ENCODE data around the gene PSD2. TPM values are rescaled to one million over a fixed set of nuclear protein-coding genes. Genes with fewer than 3 reads are reported as not detected.

The PSD2 gene
- not detected for total RNA-seq

GRCh38 chr5:139795074-139796001 is at the start of gene PSD2:
Gene PSD2 (plus strand): TSS chr5:139795808. CDS start chr5:139809441, 13,633 bp downstream.
- ChIA-PET POLR2A (no interaction called here), CTCF (interaction anchor here (1.7 to 5.5 kb wide), 3 partner anchors 8 to 174 kb away, joined by 4 to 36 read pairs (median 17); no protein-coding TSS in a partner anchor)
- intact Hi-C loops (cut with micrococcal nuclease), result no loop called here
- Mint-ChIP-seq H3K9me3 (no peaks in the 10 kb centered on the region), H3K27me3 (peaks cover 40% of the 10 kb centered on the region), H3K4me3 (no peak within 1 kb of the TSS), H3K4me1 (ENCODE audit: low read depth) (no peaks in the 10 kb centered on the region), H3K36me3 (no peaks in the 10 kb centered on the region), H3K27ac (no peak within 1 kb of the TSS)
- DNase-seq, result peak; percentile 36

GRCh38 chr5:139746691-139747582 is 48.7 kb upstream of the PSD2 start:
- CTCF ChIA-PET, result interaction anchor here (0.8 to 11.8 kb wide), 3 partner anchors 21 to 221 kb away, joined by 3 to 106 read pairs (median 3); no protein-coding TSS in a partner anchor
- DNase-seq, result peak; percentile 83
- no peaks in the 10 kb centered on the region for H3K9me3 Mint-ChIP-seq
- no peaks in the 10 kb centered on the region for H3K36me3 Mint-ChIP-seq
- peak overlapping the region; percentile 68 for H3K4me3 Mint-ChIP-seq
- H3K27me3 Mint-ChIP-seq, result peaks cover 10% of the 10 kb centered on the region
- intact Hi-C loops (cut with micrococcal nuclease), result loop anchor here (2.0 to 5.0 kb wide), 5 partner anchors 36 to 345 kb away; partner anchors contain the start of genes SPATA24 and UBE2D2
- H3K4me1 Mint-ChIP-seq (ENCODE audit: low read depth), result peaks cover 21% of the 10 kb centered on the region
- peak overlapping the region; percentile 52 for H3K27ac Mint-ChIP-seq
- POLR2A ChIA-PET, result interaction anchor here (0.7 to 1.5 kb wide), 3 partner anchors 17 to 111 kb away, joined by 3 to 7 read pairs (median 3); no protein-coding TSS in a partner anchor

- ChIA-PET POLR2A (interaction anchor here (1.2 kb wide), 1 partner anchor 37 kb away, joined by 7 read pairs; no protein-coding TSS in a partner anchor), CTCF (interaction anchor here (0.5 to 11.8 kb wide), 5 partner anchors 20 to 524 kb away, joined by 3 to 106 read pairs (median 3); no protein-coding TSS in a partner anchor)
- H3K4me3 Mint-ChIP-seq, result peak overlapping the region; percentile 68
- no peaks in the 10 kb centered on the region for H3K36me3 Mint-ChIP-seq
- H3K4me1 Mint-ChIP-seq (ENCODE audit: low read depth), result peaks cover 27% of the 10 kb centered on the region
- intact Hi-C loops (cut with micrococcal nuclease), result loop anchor here (2.0 to 5.0 kb wide), 5 partner anchors 37 to 346 kb away; partner anchors contain the start of genes SPATA24 and UBE2D2
- H3K27ac Mint-ChIP-seq, result peak overlapping the region; percentile 26
- no peaks in the 10 kb centered on the region for H3K9me3 Mint-ChIP-seq
- H3K27me3 Mint-ChIP-seq, result peaks cover 10% of the 10 kb centered on the region
- DNase-seq, result peak; percentile 76
Measured at GRCh38 chr5:139747583-139748504, 47.8 kb upstream of the PSD2 start.

- Mint-ChIP-seq H3K4me3 (no peak overlapping the region), H3K27me3 (peaks cover 10% of the 10 kb centered on the region), H3K36me3 (no peaks in the 10 kb centered on the region), H3K27ac (no peak overlapping the region), H3K4me1 (ENCODE audit: low read depth) (peaks cover 30% of the 10 kb centered on the region), H3K9me3 (no peaks in the 10 kb centered on the region)
- ChIA-PET CTCF (interaction anchor here (0.9 to 11.8 kb wide), 3 partner anchors 19 to 39 kb away, joined by 3 to 106 read pairs (median 4); no protein-coding TSS in a partner anchor), POLR2A (no interaction called here)
- intact Hi-C loops (cut with micrococcal nuclease), result loop anchor here (5.0 kb wide), 3 partner anchors 186 to 346 kb away; partner anchors contain the start of genes SPATA24 and UBE2D2
- no peak for DNase-seq
Measured at GRCh38 chr5:139748505-139748826, 47.1 kb upstream of the PSD2 start.

- POLR2A ChIA-PET, result no interaction called here
- Mint-ChIP-seq H3K27me3 (peaks cover 10% of the 10 kb centered on the region), H3K36me3 (no peaks in the 10 kb centered on the region), H3K27ac (no peak overlapping the region), H3K9me3 (no peaks in the 10 kb centered on the region), H3K4me3 (no peak overlapping the region), H3K4me1 (ENCODE audit: low read depth) (peaks cover 30% of the 10 kb centered on the region)
- intact Hi-C loops (cut with micrococcal nuclease), result loop anchor here (5.0 kb wide), 3 partner anchors 187 to 347 kb away; partner anchors contain the start of genes SPATA24 and UBE2D2
- CTCF ChIA-PET, result interaction anchor here (11.8 kb wide), 1 partner anchor 19 kb away, joined by 106 read pairs; no protein-coding TSS in a partner anchor
- DNase-seq, result no peak
Measured at GRCh38 chr5:139749242-139749641, 46.4 kb upstream of the PSD2 start.

GRCh38 chr5:139751236-139751635 is 44.4 kb upstream of the PSD2 start:
- DNase-seq, result no peak
- H3K27ac Mint-ChIP-seq, result no peak overlapping the region
- H3K27me3 Mint-ChIP-seq, result peaks cover 23% of the 10 kb centered on the region
- H3K9me3 Mint-ChIP-seq, result no peaks in the 10 kb centered on the region
- CTCF ChIA-PET, result interaction anchor here (11.8 kb wide), 1 partner anchor 17 kb away, joined by 106 read pairs; no protein-coding TSS in a partner anchor
- H3K4me3 Mint-ChIP-seq, result no peak overlapping the region
- intact Hi-C loops (cut with micrococcal nuclease), result no loop called here
- POLR2A ChIA-PET, result no interaction called here
- no peaks in the 10 kb centered on the region for H3K36me3 Mint-ChIP-seq
- peaks cover 32% of the 10 kb centered on the region for H3K4me1 Mint-ChIP-seq (ENCODE audit: low read depth)

- POLR2A ChIA-PET, result no interaction called here
- Mint-ChIP-seq H3K4me1 (ENCODE audit: low read depth) (peaks cover 28% of the 10 kb centered on the region), H3K27me3 (peaks cover 31% of the 10 kb centered on the region), H3K9me3 (no peaks in the 10 kb centered on the region), H3K36me3 (no peaks in the 10 kb centered on the region), H3K4me3 (no peak overlapping the region), H3K27ac (no peak overlapping the region)
- peak; percentile 45 for DNase-seq
- intact Hi-C loops (cut with micrococcal nuclease), result no loop called here
- CTCF ChIA-PET, result interaction anchor here (0.6 to 11.8 kb wide), 6 partner anchors 9 to 216 kb away, joined by 3 to 106 read pairs (median 4); no protein-coding TSS in a partner anchor
Measured at GRCh38 chr5:139752506-139753473, 42.8 kb upstream of the PSD2 start.

- Mint-ChIP-seq H3K4me3 (no peak overlapping the region), H3K27ac (no peak overlapping the region), H3K9me3 (no peaks in the 10 kb centered on the region), H3K4me1 (ENCODE audit: low read depth) (peaks cover 20% of the 10 kb centered on the region), H3K27me3 (peaks cover 29% of the 10 kb centered on the region), H3K36me3 (no peaks in the 10 kb centered on the region)
- intact Hi-C loops (cut with micrococcal nuclease), result no loop called here
- peak; percentile 34 for DNase-seq
- POLR2A ChIA-PET, result no interaction called here
- CTCF ChIA-PET, result interaction anchor here (1.7 kb wide), 1 partner anchor 10 kb away, joined by 10 read pairs; no protein-coding TSS in a partner anchor
Measured at GRCh38 chr5:139755892-139756671, 39.5 kb upstream of the PSD2 start.

GRCh38 chr5:139756971-139757370 is 38.6 kb upstream of the PSD2 start:
- no peak for DNase-seq
- Mint-ChIP-seq H3K27me3 (peaks cover 33% of the 10 kb centered on the region), H3K27ac (no peak overlapping the region), H3K4me3 (no peak overlapping the region), H3K36me3 (no peaks in the 10 kb centered on the region), H3K9me3 (no peaks in the 10 kb centered on the region), H3K4me1 (ENCODE audit: low read depth) (peaks cover 20% of the 10 kb centered on the region)
- CTCF ChIA-PET, result interaction anchor here (1.0 to 1.7 kb wide), 2 partner anchors 9 to 30 kb away, joined by 5 to 10 read pairs; no protein-coding TSS in a partner anchor
- intact Hi-C loops (cut with micrococcal nuclease), result no loop called here
- POLR2A ChIA-PET, result no interaction called here
